Esophagus squamous epithelium (tissue), 5 donors: ENCODE results near the gene NAP1L4. TPM values are rescaled to one million over a fixed set of nuclear protein-coding genes. Genes with fewer than 3 reads are reported as not detected.

Source experiments
- DNase-seq: peaks from one replicate; lab custom pipeline; 2025; lab: John Stamatoyannopoulos, UW
- H3K27ac ChIP-seq, 4 donors: fragments of 200-600 bp; sonication (generic); one replicate each; pipeline ENCODE4 v1.5.1; 2016 to 2019; ENCODE audit warnings: mild to moderate bottlenecking in 1 of 4
- H3K27me3 ChIP-seq, 4 donors: fragments of 200-600 bp; sonication (generic); 1 replicate in 3 of 4; 2 replicates in 1 of 4; pipeline versions ENCODE4 v1.5.1 to v1.6.0; 2017 to 2021; ENCODE audit warnings: antibody characterized with exemption in 1 of 4
- H3K36me3 ChIP-seq, 3 donors: fragments of 200-600 bp; sonication (generic); one replicate each; pipeline ENCODE4 v1.5.1; 2016 to 2019
- H3K4me1 ChIP-seq, 3 donors: fragments of 200-600 bp; sonication (generic); one replicate each; pipeline ENCODE4 v1.5.1; 2017 to 2019
- H3K4me3 ChIP-seq, 4 donors: fragments of 200-600 bp; sonication (generic); 1 replicate in 3 of 4; 2 replicates in 1 of 4; pipeline ENCODE4 v1.5.1; 2016 to 2019; ENCODE audit warnings: mild to moderate bottlenecking in 2 of 4, moderate library complexity in 1 of 4
- H3K9me3 ChIP-seq, 3 donors: fragments of 200-600 bp; sonication (generic); one replicate each; pipeline ENCODE4 v1.5.1; 2016 to 2019
- POLR2A ChIP-seq, 4 donors: fragments of 450-650 bp; IDR thresholded peaks; one replicate each; pipeline ENCODE4 v1.6.1; 2017; ENCODE audit warnings: antibody characterized with exemption in 4 of 4, mild to moderate bottlenecking in 4 of 4, moderate library complexity in 3 of 4
- WGBS, 2 donors: methylation state at CpG; one replicate each; pipeline ENCODE4 v1.1.5; 2018; 5-methylcytosine and 5-hydroxymethylcytosine counted together
- intact Hi-C: fragments of 100-400 bp; cut with DNase I; formaldehyde crosslinking; loops from one replicate; pipeline ENCODE4 v1.15.0; 2022
- total RNA-seq, 4 donors: library from RNA; depleted of rRNA; stranded (reverse); fragments of >200 nt; gene quantifications; one replicate each; pipeline ENCODE4 v1.1.0, GENCODE V29; 2016
- TF ChIP-seq, protein P1 (sequence below), 6 experiments: fragments of 450-650 bp in 4 of 6; fragments of 200-600 bp in 2 of 6; sonication (generic) in 2 of 6; IDR thresholded peaks; one replicate each; pipeline ENCODE4 v1.5.1; 2016 to 2019; ENCODE audit warnings: antibody characterized with exemption in 6 of 6, mild to moderate bottlenecking in 4 of 6, moderate library complexity in 4 of 6
- donor health status: DM: yes; HTN: yes; CAD: no.

The NAP1L4 gene
- total RNA-seq, 4 donors from 2014 or later, result 108 to 140 (median 121) TPM

DNA sequence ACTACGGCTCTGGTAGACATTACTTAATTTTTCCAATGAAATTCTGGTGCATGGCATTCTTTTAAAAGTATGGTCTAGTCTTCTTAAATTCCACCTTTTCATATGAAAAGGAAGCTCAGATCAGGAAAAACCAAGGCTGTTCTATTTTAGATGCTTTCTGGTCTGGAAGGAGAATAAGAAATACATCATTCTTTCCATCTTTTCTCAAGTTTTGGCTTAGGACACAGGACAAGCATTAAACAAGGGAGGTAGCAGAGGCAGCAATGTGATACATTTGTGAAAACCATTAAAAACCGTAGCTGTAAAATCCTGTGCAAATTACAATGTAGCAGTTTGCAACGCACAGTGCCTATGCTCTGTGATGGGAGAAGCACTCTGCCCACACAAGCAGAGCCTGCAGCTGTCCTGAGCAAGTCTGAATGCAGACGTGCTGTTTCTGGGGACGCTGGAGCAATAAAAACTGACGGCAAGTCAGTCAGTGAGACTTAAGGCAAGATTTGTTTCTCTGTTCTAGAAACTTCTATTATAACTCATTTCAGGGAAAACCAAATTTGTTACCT lies 23.7 kb downstream of the NAP1L4 start:
- 72 to 87% methylated on average over 6 of the region's 6 CpGs for WGBS, 2 donors
- H3K27me3 ChIP-seq, result no peaks in the 10 kb centered on the region
- no peak for TF ChIP-seq POLR2A (IDR thresholded peaks at IDR 0.05)
- TF ChIP-seq, protein P1, sequence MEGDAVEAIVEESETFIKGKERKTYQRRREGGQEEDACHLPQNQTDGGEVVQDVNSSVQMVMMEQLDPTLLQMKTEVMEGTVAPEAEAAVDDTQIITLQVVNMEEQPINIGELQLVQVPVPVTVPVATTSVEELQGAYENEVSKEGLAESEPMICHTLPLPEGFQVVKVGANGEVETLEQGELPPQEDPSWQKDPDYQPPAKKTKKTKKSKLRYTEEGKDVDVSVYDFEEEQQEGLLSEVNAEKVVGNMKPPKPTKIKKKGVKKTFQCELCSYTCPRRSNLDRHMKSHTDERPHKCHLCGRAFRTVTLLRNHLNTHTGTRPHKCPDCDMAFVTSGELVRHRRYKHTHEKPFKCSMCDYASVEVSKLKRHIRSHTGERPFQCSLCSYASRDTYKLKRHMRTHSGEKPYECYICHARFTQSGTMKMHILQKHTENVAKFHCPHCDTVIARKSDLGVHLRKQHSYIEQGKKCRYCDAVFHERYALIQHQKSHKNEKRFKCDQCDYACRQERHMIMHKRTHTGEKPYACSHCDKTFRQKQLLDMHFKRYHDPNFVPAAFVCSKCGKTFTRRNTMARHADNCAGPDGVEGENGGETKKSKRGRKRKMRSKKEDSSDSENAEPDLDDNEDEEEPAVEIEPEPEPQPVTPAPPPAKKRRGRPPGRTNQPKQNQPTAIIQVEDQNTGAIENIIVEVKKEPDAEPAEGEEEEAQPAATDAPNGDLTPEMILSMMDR (IDR thresholded peaks at IDR 0.05), result no peak
- no peak overlapping the region for H3K4me3 ChIP-seq
- H3K9me3 ChIP-seq, result no peaks in the 10 kb centered on the region
- no peaks in the 10 kb centered on the region for H3K4me1 ChIP-seq
- intact Hi-C loops, result no loop called here
- H3K36me3 ChIP-seq, result peaks cover 13 to 100% (median 85%) of the 10 kb centered on the region in 3 donors
- no peak overlapping the region for H3K27ac ChIP-seq
- DNase-seq, result no peak

- 58 to 60% methylated on average over 1 to 3 of the region's 4 CpGs for WGBS, 2 donors
- Histone ChIP-seq H3K4me3 (no peak overlapping the region), H3K27me3 (no peaks in the 10 kb centered on the region), H3K27ac (no peak overlapping the region), H3K4me1 (peaks cover 0 to 8% (median 0%) of the 10 kb centered on the region in 3 donors), H3K36me3 (peaks cover 20 to 100% (median 64%) of the 10 kb centered on the region in 3 donors), H3K9me3 (no peaks in the 10 kb centered on the region)
- intact Hi-C loops, result no loop called here
- no peak for DNase-seq
- no peak for TF ChIP-seq POLR2A (IDR thresholded peaks at IDR 0.05)
- TF ChIP-seq, protein P1 (IDR thresholded peaks at IDR 0.05), result no peak
Measured at GRCh38 chr11:2964782-2965181, 27.3 kb downstream of the NAP1L4 start.

GRCh38 chr11:2963761-2964160 lies 28.4 kb downstream of the NAP1L4 start:
- Histone ChIP-seq H3K4me3 (no peak overlapping the region), H3K27me3 (no peaks in the 10 kb centered on the region), H3K36me3 (peaks cover 21 to 100% (median 59%) of the 10 kb centered on the region in 3 donors), H3K4me1 (peaks cover 0 to 8% (median 0%) of the 10 kb centered on the region in 3 donors), H3K9me3 (no peaks in the 10 kb centered on the region), H3K27ac (no peak overlapping the region)
- no peak for DNase-seq
- TF ChIP-seq, protein P1 (IDR thresholded peaks at IDR 0.05), result no peak
- no peak for TF ChIP-seq POLR2A (IDR thresholded peaks at IDR 0.05)
- WGBS, 2 donors, result 89 to 90% methylated on average over 6 of the region's 6 CpGs
- intact Hi-C loops, result no loop called here

DNA sequence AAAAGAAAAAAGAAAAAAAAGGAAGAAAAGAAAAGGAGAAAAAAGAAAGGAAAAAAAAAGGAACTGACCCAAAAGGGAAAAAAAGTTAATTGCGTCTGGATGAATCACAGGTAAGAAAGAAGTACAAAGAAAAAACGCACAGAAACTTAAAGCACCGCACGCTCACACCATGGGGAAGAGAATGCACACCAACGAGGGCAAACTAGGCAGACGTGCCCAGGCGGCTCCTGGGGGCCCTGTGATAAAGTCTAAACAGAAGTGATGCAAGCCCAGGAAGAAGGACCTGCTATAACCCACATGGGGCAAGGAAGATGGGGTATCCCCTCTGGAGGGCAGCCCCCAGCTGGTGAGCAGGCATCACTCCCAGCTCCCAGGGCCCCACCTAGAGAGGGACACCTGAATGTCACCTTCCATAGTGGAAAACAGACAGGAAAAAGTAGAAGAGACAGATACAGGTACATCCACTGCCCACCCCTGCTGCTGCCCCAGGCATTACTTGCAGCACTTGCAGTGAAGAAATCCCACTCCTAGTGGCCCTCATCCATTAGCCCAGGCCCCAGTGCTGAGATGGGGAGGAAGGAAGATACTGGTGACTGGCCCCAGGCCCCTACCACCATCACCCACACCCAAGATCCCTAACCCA lies 28.9 kb downstream of the NAP1L4 start:
- no peak overlapping the region for H3K4me3 ChIP-seq
- H3K4me1 ChIP-seq, result peaks cover 0 to 8% (median 0%) of the 10 kb centered on the region in 3 donors
- WGBS, 2 donors, result 30 to 32% methylated on average over 7 of the region's 7 CpGs
- H3K27ac ChIP-seq, result no peak overlapping the region
- intact Hi-C loops, result no loop called here
- H3K9me3 ChIP-seq, result no peaks in the 10 kb centered on the region
- no peak for DNase-seq
- H3K27me3 ChIP-seq, result no peaks in the 10 kb centered on the region
- H3K36me3 ChIP-seq, result peaks cover 21 to 100% (median 55%) of the 10 kb centered on the region in 3 donors
- TF ChIP-seq, protein P1 (IDR thresholded peaks at IDR 0.05), result no peak
- TF ChIP-seq POLR2A (IDR thresholded peaks at IDR 0.05), result no peak

DNA sequence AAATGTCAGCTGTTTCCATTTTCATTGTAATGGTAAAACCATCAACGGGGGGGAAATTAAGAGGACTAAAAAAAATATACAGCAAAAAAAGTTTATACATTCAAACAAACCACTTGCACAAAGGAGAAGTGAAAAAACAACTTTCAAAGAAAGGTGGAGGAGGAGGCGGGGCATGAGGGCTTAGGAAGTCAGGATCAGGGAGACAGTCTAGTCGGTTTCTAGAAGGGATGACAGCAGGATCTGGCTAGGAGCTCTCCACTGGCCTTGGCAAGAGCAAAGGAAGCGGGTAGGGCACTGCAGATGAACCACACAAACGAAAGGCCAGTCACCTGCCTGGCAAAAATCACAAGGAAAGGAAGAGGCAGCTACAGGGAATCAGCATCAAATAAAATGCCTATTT lies 31.0 kb downstream of the NAP1L4 start:
- intact Hi-C loops, result no loop called here
- Histone ChIP-seq H3K27ac (no peak overlapping the region), H3K36me3 (peaks cover 27 to 100% (median 57%) of the 10 kb centered on the region in 3 donors), H3K9me3 (no peaks in the 10 kb centered on the region), H3K27me3 (no peaks in the 10 kb centered on the region), H3K4me1 (peaks cover 0 to 8% (median 0%) of the 10 kb centered on the region in 3 donors), H3K4me3 (no peak overlapping the region)
- 71 to 79% methylated on average over 5 of the region's 5 CpGs for WGBS, 2 donors
- TF ChIP-seq, protein P1 (IDR thresholded peaks at IDR 0.05), result no peak
- no peak for DNase-seq
